ENCODE measurements around the gene INSL4.

INSL4 gene

GRCh38 chr9:5231212-5231611 lies at the start of gene INSL4:
TSS of gene INSL4 (plus strand) at chr9:5231419. CDS start at chr9:5231524, 105 bp downstream.
- no peak for DNase-seq

GRCh38 chr9:5184776-5185175 lies 46.4 kb upstream of the INSL4 start:
- DNase-seq: no peak

- DNase-seq: no peak
These were observed 45.9 kb upstream of the INSL4 start, which contains the start of gene INSL6 for GRCh38 chr9:5185220-5185840. TSS of gene INSL6 (minus strand) at chr9:5185639. CDS start at chr9:5185602, 37 bp downstream.

GRCh38 chr9:5186416-5187169 lies 44.6 kb upstream of the INSL4 start:
- DNase-seq: peak; percentile 69

GRCh38 chr9:5188060-5188984 lies 42.9 kb upstream of the INSL4 start:
- no peak for DNase-seq

GRCh38 chr9:5191985-5192384 lies 39.2 kb upstream of the INSL4 start:
- no peak for DNase-seq

- DNase-seq: no peak
These were observed 37.9 kb upstream of the INSL4 start for GRCh38 chr9:5193345-5193744.

- DNase-seq: no peak
These were observed 35.8 kb upstream of the INSL4 start for GRCh38 chr9:5195463-5195862.

- peak; percentile 8 for DNase-seq
These were observed 26.1 kb upstream of the INSL4 start for GRCh38 chr9:5205071-5205470.

- no peak for DNase-seq
These were observed 665 bp upstream of the INSL4 start for GRCh38 chr9:5230554-5230953.

- DNase-seq: peak; percentile 6
These were observed 32.4 kb downstream of the INSL4 start for GRCh38 chr9:5263351-5264218.

- DNase-seq: no peak
These were observed 33.0 kb downstream of the INSL4 start for GRCh38 chr9:5264219-5264595.

GRCh38 chr9:5265939-5266338 lies 34.7 kb downstream of the INSL4 start:
- no peak for DNase-seq

GRCh38 chr9:5269249-5269715 lies 38.1 kb downstream of the INSL4 start:
- DNase-seq: no peak

- DNase-seq: no peak
These were observed 43.6 kb downstream of the INSL4 start for GRCh38 chr9:5274770-5275169.

- DNase-seq: no peak
These were observed 47.3 kb downstream of the INSL4 start for GRCh38 chr9:5278486-5278885.

Data from activated CD4-positive, alpha-beta T cell treated with anti-CD3 and anti-CD28 coated beads, Interleukin-2, amount 50 U/mL, for 16 hours (primary cell).